Measurements from ENCODE around the gene EPB41. TPM values are rescaled to one million over a fixed set of nuclear protein-coding genes. Genes with fewer than 3 reads are reported as not detected.
A peak's percentile ranks its signal among the peaks of the same experiment; 100 is the strongest.
"Not testable (repeated sequence)": the region's sequence is repeated elsewhere in the genome, so short reads cannot be mapped to it uniquely, and the experiment has no call there.

EPB41 gene
- total and polyA plus RNA-seq, 2 experiments from 2014 or later = 0.89 to 1.5 TPM

GRCh38 chr1:29128739-29129138, 214.4 kb downstream of the EPB41 start:
- Histone ChIP-seq H3K27me3 (replicated peaks; ENCODE audit: insufficient read depth) (no peaks in the 10 kb centered on the region), H3K4me3 (no peak overlapping the region), H4K20me1 (ENCODE audit: insufficient read depth) (no peaks in the 10 kb centered on the region), H3K79me2 (ENCODE audit: insufficient read depth) (no peaks in the 10 kb centered on the region), H3K4me1 (ENCODE audit: insufficient read depth) (no peaks in the 10 kb centered on the region), H3K27ac (no peak overlapping the region), H3K36me3 (ENCODE audit: low read depth) (no peaks in the 10 kb centered on the region), H3K4me2 (ENCODE audit: unreplicated experiment) (no peak overlapping the region), H3K9ac (no peak overlapping the region), H3K9me3 (ENCODE audit: low read depth) (no peaks in the 10 kb centered on the region), H3K9me2 (ENCODE audit: insufficient read depth) (no peaks in the 10 kb centered on the region), H2AFZ (no peak overlapping the region), H3F3A (ENCODE audit: insufficient read depth) (no peaks in the 10 kb centered on the region)
- no peak for DNase-seq
- WGBS, 2 experiments (ENCODE audit: low coverage in 1 of 2, low lambda C conversion rate in 2 of 2, missing lambda C conversion rate in 2 of 2) = 75 to 76% methylated on average over 6 of the region's 6 CpGs
- TF ChIP-seq EZH2 (IDR thresholded peaks at IDR 0.05; ENCODE audit: insufficient read depth, poor library complexity, severe bottlenecking) (no peak), EZH2phosphoT487 (IDR thresholded peaks at IDR 0.05; ENCODE audit: insufficient read depth, low read depth) (no peak)
- in situ Hi-C loops (cut with MboI) = no loop called here

DNA sequence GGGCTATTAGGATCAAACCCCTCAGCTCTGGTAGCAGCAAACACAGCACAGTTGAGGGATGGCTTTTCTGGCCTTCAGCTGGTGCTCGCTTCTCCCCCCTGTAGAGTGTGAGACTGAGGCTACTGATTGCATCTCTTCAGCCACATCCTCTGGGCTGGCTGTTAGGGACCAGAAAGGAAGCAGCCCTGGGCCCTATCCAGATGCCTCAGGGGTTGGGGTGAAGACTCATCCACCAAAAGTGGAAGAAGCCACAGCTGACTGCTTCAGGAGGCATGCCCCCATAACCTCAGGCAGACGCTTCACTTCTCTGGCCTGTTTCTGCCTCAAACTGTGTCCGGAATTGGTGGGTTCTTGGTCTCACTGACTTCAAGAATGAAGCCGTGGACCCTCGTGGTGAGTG, 215.5 kb downstream of the EPB41 start:
- DNase-seq = peak; percentile 61
- no peaks in the 10 kb centered on the region for H3K9me2 ChIP-seq (ENCODE audit: insufficient read depth)
- H3K36me3 ChIP-seq (ENCODE audit: low read depth) = no peaks in the 10 kb centered on the region
- H3K4me1 ChIP-seq (ENCODE audit: insufficient read depth) = no peaks in the 10 kb centered on the region
- H3K9me3 ChIP-seq (ENCODE audit: low read depth) = no peaks in the 10 kb centered on the region
- H3K27me3 ChIP-seq (replicated peaks; ENCODE audit: insufficient read depth) = no peaks in the 10 kb centered on the region
- in situ Hi-C loops (cut with MboI) = no loop called here
- H3K9ac ChIP-seq = no peak overlapping the region
- no peak overlapping the region for H3K4me3 ChIP-seq
- H3K79me2 ChIP-seq (ENCODE audit: insufficient read depth) = no peaks in the 10 kb centered on the region
- no peak overlapping the region for H3K4me2 ChIP-seq (ENCODE audit: unreplicated experiment)
- no peak overlapping the region for H3K27ac ChIP-seq
- no peaks in the 10 kb centered on the region for H4K20me1 ChIP-seq (ENCODE audit: insufficient read depth)
- H3F3A ChIP-seq (ENCODE audit: insufficient read depth) = no peaks in the 10 kb centered on the region
- no peak overlapping the region for H2AFZ ChIP-seq
- 67 to 76% methylated on average over 5 of the region's 5 CpGs for WGBS, 2 experiments (ENCODE audit: low coverage in 1 of 2, low lambda C conversion rate in 2 of 2, missing lambda C conversion rate in 2 of 2)
- no peak for TF ChIP-seq EZH2 (IDR thresholded peaks at IDR 0.05; ENCODE audit: insufficient read depth, poor library complexity, severe bottlenecking)
- TF ChIP-seq EZH2phosphoT487 (IDR thresholded peaks at IDR 0.05; ENCODE audit: insufficient read depth, low read depth) = no peak

DNA sequence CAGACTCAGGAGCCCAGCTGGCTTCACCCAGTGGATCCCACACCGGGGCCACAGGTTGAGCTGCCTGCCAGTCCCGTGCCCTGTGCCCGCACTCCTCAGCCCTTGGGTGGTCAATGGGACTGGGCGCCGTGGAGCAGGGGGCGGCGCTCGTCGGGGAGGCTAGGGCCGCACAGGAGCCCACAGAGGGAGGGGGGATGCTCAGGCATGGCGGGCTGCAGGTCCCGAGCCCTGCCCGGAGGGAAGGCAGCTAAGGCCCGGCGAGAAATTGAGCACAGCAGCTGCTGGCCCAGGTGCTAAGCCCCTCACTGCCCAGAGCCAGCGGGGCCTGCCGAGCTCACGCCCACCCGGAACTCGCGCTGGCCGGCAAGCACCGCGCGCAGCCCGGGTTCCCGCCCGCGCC, 216.7 kb downstream of the EPB41 start:
- H3K9me3 ChIP-seq (ENCODE audit: low read depth); H3K36me3 ChIP-seq (ENCODE audit: low read depth); H3K9me2 ChIP-seq (ENCODE audit: insufficient read depth); DNase-seq; H3K4me1 ChIP-seq (ENCODE audit: insufficient read depth); H3K79me2 ChIP-seq (ENCODE audit: insufficient read depth); H3F3A ChIP-seq (ENCODE audit: insufficient read depth); H2AFZ ChIP-seq; H3K4me3 ChIP-seq; H3K27me3 ChIP-seq (replicated peaks; ENCODE audit: insufficient read depth); H3K4me2 ChIP-seq (ENCODE audit: unreplicated experiment); H3K27ac ChIP-seq; H4K20me1 ChIP-seq (ENCODE audit: insufficient read depth); H3K9ac ChIP-seq; in situ Hi-C loops (cut with MboI): not testable (repeated sequence)
- 93 to 95% methylated on average over 17 to 29 of the region's 29 CpGs for WGBS, 2 experiments (ENCODE audit: low coverage in 1 of 2, low lambda C conversion rate in 2 of 2, missing lambda C conversion rate in 2 of 2)

GRCh38 chr1:29133861-29134694, 219.7 kb downstream of the EPB41 start:
- Histone ChIP-seq H3K9me2 (ENCODE audit: insufficient read depth) (no peaks in the 10 kb centered on the region), H3K4me2 (ENCODE audit: unreplicated experiment) (peak overlapping the region; percentile 58), H3K27ac (no peak overlapping the region), H3K4me3 (peak overlapping the region; percentile 53), H3K36me3 (ENCODE audit: low read depth) (no peaks in the 10 kb centered on the region), H3K4me1 (ENCODE audit: insufficient read depth) (peaks cover 7% of the 10 kb centered on the region; the same call in 1 of the 2 replicates), H3K79me2 (ENCODE audit: insufficient read depth) (no peaks in the 10 kb centered on the region), H3K9me3 (ENCODE audit: low read depth) (no peaks in the 10 kb centered on the region), H2AFZ (peak overlapping the region; percentile 62), H3K27me3 (replicated peaks; ENCODE audit: insufficient read depth) (no peaks in the 10 kb centered on the region), H3F3A (ENCODE audit: insufficient read depth) (no peaks in the 10 kb centered on the region), H4K20me1 (ENCODE audit: insufficient read depth) (no peaks in the 10 kb centered on the region), H3K9ac (peak overlapping the region; percentile 52)
- peak; percentile 55 for DNase-seq
- in situ Hi-C loops (cut with MboI) = no loop called here
- 43 to 46% methylated on average over 34 to 54 of the region's 55 CpGs for WGBS, 2 experiments (ENCODE audit: low coverage in 1 of 2, low lambda C conversion rate in 2 of 2, missing lambda C conversion rate in 2 of 2)
- TF ChIP-seq EZH2 (IDR thresholded peaks at IDR 0.05; ENCODE audit: insufficient read depth, poor library complexity, severe bottlenecking) = no peak
- TF ChIP-seq EZH2phosphoT487 (IDR thresholded peaks at IDR 0.05; ENCODE audit: insufficient read depth, low read depth) = no peak

All from GM23248 (cell line).